K562 (cell line): Measurements from ENCODE around the gene IL10RB. TPM values are rescaled to one million over a fixed set of nuclear protein-coding genes. Genes with fewer than 3 reads are reported as not detected.
A peak's percentile ranks its signal among the peaks of the same experiment; 100 is the strongest.

Source experiments
- GATA2 ChIP-seq: sonication (generic); formaldehyde crosslinking; IDR thresholded peaks from 2 replicates; pipeline ENCODE4 v1.4.0; 2020; ENCODE audit warnings: mild to moderate bottlenecking, missing genetic modification reagents
- IFI16 ChIP-seq: fragments of 250-450 bp; sonication (Bioruptor Pico); IDR thresholded peaks from 2 replicates; pipeline ENCODE4 v2.1.2; 2022; ENCODE audit warnings: mild to moderate bottlenecking, inconsistent platforms
- RBM22 ChIP-seq: fragments of 200-400 bp; formaldehyde crosslinking; IDR thresholded peaks from 2 replicates; pipeline ENCODE4 v1.6.1; 2018; ENCODE audit warnings: low read length, low read depth; ENCODE audit not compliant: poor library complexity, severe bottlenecking
- RBM25 ChIP-seq: fragments of 200-400 bp; formaldehyde crosslinking; IDR thresholded peaks from 2 replicates; pipeline ENCODE4 v1.6.1; 2018; ENCODE audit warnings: low read length, low read depth, moderate library complexity; ENCODE audit not compliant: severe bottlenecking
- RBM34 ChIP-seq: fragments of 200-400 bp; formaldehyde crosslinking; IDR thresholded peaks from 2 replicates; pipeline ENCODE4 v1.6.1; 2018; ENCODE audit warnings: low read length, borderline replicate concordance; ENCODE audit not compliant: insufficient read depth
- SNRNP70 ChIP-seq: fragments of 200-400 bp; formaldehyde crosslinking; optimal IDR thresholded peaks from 2 replicates; pipeline ENCODE3; 2017; ENCODE audit warnings: low read depth, low read length
- ZBTB1 ChIP-seq: sonication (generic); formaldehyde crosslinking; IDR thresholded peaks from 2 replicates; pipeline ENCODE4 v1.8.1; 2023; ENCODE audit warnings: missing genetic modification reagents, low read depth, mild to moderate bottlenecking, borderline replicate concordance
- ZKSCAN8 ChIP-seq: fragments of 200-800 bp; sonication (Bioruptor generic); IDR thresholded peaks from 2 replicates; pipeline ENCODE4 v1.6.1; 2016; ENCODE audit warnings: missing genetic modification characterization, missing compliant biosample characterization
- ZNF197 ChIP-seq: fragments of 200-800 bp; sonication (Bioruptor generic); IDR thresholded peaks from 2 replicates; pipeline ENCODE4 v1.6.1; 2016; ENCODE audit warnings: low read depth, missing genetic modification characterization, missing compliant biosample characterization
- ZNF3 ChIP-seq: fragments of 250-450 bp; sonication (Bioruptor Pico); IDR thresholded peaks from 2 replicates; pipeline ENCODE4 v1.5.0; 2021; ENCODE audit warnings: mild to moderate bottlenecking, moderate library complexity
- ZNF668 ChIP-seq: fragments of 250-450 bp; sonication (Bioruptor Pico); IDR thresholded peaks from 2 replicates; pipeline ENCODE4 v1.8.0; 2022; ENCODE audit warnings: mild to moderate bottlenecking, inconsistent platforms
- polyA plus RNA-seq, 8 experiments: library from polyadenylated mRNA; depleted of rRNA in 4 of 8; stranded (reverse) in 5 of 8; unstranded in 3 of 8; fragments of >200 nt; fragmentation: Nextera tagmentation in 2 of 8; fragmentation: Illumina TruSeq in 1 of 8; extraction: Ambion mirVana in 2 of 8; extraction: Trizol in 1 of 8; gene quantifications; 2 replicates each; pipeline versions ENCODE4 v1.2.1 to v1.2.3, GENCODE V29; 2011 to 2014; ENCODE audit warnings: inconsistent platforms in 1 of 8, missing spikeins in 1 of 8
- total RNA-seq, 7 experiments: library from RNA; depleted of rRNA in 6 of 7; stranded (reverse); fragments of >200 nt in 6 of 7; fragmentation: Illumina TruSeq in 2 of 7; extraction: Trizol in 2 of 7; gene quantifications; 2 replicates each; pipeline versions ENCODE4 v1.2.1 to v1.2.3, GENCODE V29; 2011 to 2021; ENCODE audit warnings: low replicate concordance in 1 of 7
- TF ChIP-seq, protein P1 (sequence below): sonication (generic); formaldehyde crosslinking; IDR thresholded peaks from 2 replicates; pipeline ENCODE4 v1.8.0; 2023; ENCODE audit warnings: mild to moderate bottlenecking, missing genetic modification reagents
- TF ChIP-seq, protein P2 (sequence below), 2 experiments: fragments of 450-650 bp in 1 of 2; sonication (generic) in 1 of 2; formaldehyde crosslinking in 1 of 2; IDR thresholded peaks; 2 replicates each; pipeline versions ENCODE4 v1.7.1 to v1.9.0; 2016 to 2022; ENCODE audit warnings: inconsistent platforms in 1 of 2, mild to moderate bottlenecking in 1 of 2, missing genetic modification reagents in 1 of 2

The IL10RB gene
- total and polyA plus RNA-seq, 9 of the 15 experiments (the other 6 are each of a cell fraction or from before 2014, with no cell fraction given): 10.9 to 33.8 (median 23.0) TPM

- TF ChIP-seq, protein P1, sequence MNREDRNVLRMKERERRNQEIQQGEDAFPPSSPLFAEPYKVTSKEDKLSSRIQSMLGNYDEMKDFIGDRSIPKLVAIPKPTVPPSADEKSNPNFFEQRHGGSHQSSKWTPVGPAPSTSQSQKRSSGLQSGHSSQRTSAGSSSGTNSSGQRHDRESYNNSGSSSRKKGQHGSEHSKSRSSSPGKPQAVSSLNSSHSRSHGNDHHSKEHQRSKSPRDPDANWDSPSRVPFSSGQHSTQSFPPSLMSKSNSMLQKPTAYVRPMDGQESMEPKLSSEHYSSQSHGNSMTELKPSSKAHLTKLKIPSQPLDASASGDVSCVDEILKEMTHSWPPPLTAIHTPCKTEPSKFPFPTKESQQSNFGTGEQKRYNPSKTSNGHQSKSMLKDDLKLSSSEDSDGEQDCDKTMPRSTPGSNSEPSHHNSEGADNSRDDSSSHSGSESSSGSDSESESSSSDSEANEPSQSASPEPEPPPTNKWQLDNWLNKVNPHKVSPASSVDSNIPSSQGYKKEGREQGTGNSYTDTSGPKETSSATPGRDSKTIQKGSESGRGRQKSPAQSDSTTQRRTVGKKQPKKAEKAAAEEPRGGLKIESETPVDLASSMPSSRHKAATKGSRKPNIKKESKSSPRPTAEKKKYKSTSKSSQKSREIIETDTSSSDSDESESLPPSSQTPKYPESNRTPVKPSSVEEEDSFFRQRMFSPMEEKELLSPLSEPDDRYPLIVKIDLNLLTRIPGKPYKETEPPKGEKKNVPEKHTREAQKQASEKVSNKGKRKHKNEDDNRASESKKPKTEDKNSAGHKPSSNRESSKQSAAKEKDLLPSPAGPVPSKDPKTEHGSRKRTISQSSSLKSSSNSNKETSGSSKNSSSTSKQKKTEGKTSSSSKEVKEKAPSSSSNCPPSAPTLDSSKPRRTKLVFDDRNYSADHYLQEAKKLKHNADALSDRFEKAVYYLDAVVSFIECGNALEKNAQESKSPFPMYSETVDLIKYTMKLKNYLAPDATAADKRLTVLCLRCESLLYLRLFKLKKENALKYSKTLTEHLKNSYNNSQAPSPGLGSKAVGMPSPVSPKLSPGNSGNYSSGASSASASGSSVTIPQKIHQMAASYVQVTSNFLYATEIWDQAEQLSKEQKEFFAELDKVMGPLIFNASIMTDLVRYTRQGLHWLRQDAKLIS (CRISPR knock-in tag): no peak
- TF ChIP-seq ZNF3 (0 out of 2 replicates have a peak, but pooled peaks have one; percentile 23), ZNF668 (peak; percentile 92), GATA2 (CRISPR knock-in tag) (no peak), ZKSCAN8 (peak; percentile 89), ZBTB1 (CRISPR knock-in tag) (no peak), RBM22 (no peak), IFI16 (no peak), RBM25 (no peak), RBM34 (no peak), ZNF197 (CRISPR knock-in tag) (peak; percentile 84), SNRNP70 (no peak)
- TF ChIP-seq, protein P2, sequence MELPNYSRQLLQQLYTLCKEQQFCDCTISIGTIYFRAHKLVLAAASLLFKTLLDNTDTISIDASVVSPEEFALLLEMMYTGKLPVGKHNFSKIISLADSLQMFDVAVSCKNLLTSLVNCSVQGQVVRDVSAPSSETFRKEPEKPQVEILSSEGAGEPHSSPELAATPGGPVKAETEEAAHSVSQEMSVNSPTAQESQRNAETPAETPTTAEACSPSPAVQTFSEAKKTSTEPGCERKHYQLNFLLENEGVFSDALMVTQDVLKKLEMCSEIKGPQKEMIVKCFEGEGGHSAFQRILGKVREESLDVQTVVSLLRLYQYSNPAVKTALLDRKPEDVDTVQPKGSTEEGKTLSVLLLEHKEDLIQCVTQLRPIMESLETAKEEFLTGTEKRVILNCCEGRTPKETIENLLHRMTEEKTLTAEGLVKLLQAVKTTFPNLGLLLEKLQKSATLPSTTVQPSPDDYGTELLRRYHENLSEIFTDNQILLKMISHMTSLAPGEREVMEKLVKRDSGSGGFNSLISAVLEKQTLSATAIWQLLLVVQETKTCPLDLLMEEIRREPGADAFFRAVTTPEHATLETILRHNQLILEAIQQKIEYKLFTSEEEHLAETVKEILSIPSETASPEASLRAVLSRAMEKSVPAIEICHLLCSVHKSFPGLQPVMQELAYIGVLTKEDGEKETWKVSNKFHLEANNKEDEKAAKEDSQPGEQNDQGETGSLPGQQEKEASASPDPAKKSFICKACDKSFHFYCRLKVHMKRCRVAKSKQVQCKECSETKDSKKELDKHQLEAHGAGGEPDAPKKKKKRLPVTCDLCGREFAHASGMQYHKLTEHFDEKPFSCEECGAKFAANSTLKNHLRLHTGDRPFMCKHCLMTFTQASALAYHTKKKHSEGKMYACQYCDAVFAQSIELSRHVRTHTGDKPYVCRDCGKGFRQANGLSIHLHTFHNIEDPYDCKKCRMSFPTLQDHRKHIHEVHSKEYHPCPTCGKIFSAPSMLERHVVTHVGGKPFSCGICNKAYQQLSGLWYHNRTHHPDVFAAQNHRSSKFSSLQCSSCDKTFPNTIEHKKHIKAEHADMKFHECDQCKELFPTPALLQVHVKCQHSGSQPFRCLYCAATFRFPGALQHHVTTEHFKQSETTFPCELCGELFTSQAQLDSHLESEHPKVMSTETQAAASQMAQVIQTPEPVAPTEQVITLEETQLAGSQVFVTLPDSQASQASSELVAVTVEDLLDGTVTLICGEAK (IDR thresholded peaks at IDR 0.05): no peak
- TF ChIP-seq, protein P2 (CRISPR knock-in tag; IDR thresholded peaks at IDR 0.05): no peak
These were observed 34.8 kb downstream of the IL10RB start (continued) for GRCh38 chr21:33300701-33301631.
